SK-N-SH treated with all-trans-retinoic acid at 6 μM for 48 hours (cell line): ENCODE data around the gene KCNJ2.

Source experiments
- BACH2 ChIP-seq: fragments of 250-450 bp; sonication (Bioruptor Pico); IDR thresholded peaks from 2 replicates; pipeline ENCODE4 v1.9.0; 2021; ENCODE audit warnings: mild to moderate bottlenecking, borderline replicate concordance
- PPARA ChIP-seq: fragments of 250-450 bp; sonication (Bioruptor Pico); IDR thresholded peaks from 2 replicates; pipeline ENCODE4 v1.5.0; 2020; ENCODE audit warnings: mild to moderate bottlenecking, borderline replicate concordance
- SNAI2 ChIP-seq: fragments of 250-450 bp; sonication (Bioruptor Pico); IDR thresholded peaks from 2 replicates; pipeline ENCODE4 v1.5.0; 2020; ENCODE audit warnings: mild to moderate bottlenecking, moderate library complexity
- TOX ChIP-seq: fragments of 250-450 bp; sonication (Bioruptor Pico); IDR thresholded peaks from 2 replicates; pipeline ENCODE4 v1.8.0; 2021; ENCODE audit warnings: mild to moderate bottlenecking, moderate library complexity, borderline replicate concordance
- TSHZ2 ChIP-seq: fragments of 250-450 bp; sonication (Bioruptor Pico); IDR thresholded peaks from 2 replicates; pipeline ENCODE4 v1.5.0; 2020; ENCODE audit warnings: mild to moderate bottlenecking, moderate library complexity
- ZFP3 ChIP-seq: fragments of 250-450 bp; sonication (Bioruptor Pico); IDR thresholded peaks from 2 replicates; pipeline ENCODE4 v1.5.0; 2020; ENCODE audit warnings: mild to moderate bottlenecking, moderate library complexity
- ZNF70 ChIP-seq: fragments of 450-650 bp; formaldehyde crosslinking; IDR thresholded peaks from 2 replicates; pipeline ENCODE4 v1.5.0; 2020; ENCODE audit warnings: mild to moderate bottlenecking, moderate library complexity
- ZNF8 ChIP-seq: fragments of 450-650 bp; formaldehyde crosslinking; IDR thresholded peaks from 2 replicates; pipeline ENCODE4 v1.5.0; 2020; ENCODE audit warnings: mild to moderate bottlenecking, moderate library complexity
- TF ChIP-seq, protein P1 (sequence below): fragments of 250-450 bp; sonication (Bioruptor Pico); IDR thresholded peaks from 2 replicates; pipeline ENCODE4 v1.8.0; 2021; ENCODE audit warnings: low read depth, mild to moderate bottlenecking, moderate library complexity, borderline replicate concordance
- TF ChIP-seq, protein P2 (sequence below): fragments of 250-450 bp; sonication (Bioruptor Pico); IDR thresholded peaks from 2 replicates; pipeline ENCODE4 v1.5.1; 2020; ENCODE audit warnings: low read depth, mild to moderate bottlenecking, moderate library complexity

- TF ChIP-seq, protein P1, sequence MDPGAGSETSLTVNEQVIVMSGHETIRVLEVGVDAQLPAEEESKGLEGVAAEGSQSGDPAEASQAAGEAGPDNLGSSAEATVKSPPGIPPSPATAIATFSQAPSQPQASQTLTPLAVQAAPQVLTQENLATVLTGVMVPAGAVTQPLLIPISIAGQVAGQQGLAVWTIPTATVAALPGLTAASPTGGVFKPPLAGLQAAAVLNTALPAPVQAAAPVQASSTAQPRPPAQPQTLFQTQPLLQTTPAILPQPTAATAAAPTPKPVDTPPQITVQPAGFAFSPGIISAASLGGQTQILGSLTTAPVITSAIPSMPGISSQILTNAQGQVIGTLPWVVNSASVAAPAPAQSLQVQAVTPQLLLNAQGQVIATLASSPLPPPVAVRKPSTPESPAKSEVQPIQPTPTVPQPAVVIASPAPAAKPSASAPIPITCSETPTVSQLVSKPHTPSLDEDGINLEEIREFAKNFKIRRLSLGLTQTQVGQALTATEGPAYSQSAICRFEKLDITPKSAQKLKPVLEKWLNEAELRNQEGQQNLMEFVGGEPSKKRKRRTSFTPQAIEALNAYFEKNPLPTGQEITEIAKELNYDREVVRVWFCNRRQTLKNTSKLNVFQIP (CRISPR knock-in tag), result no peak
- TF ChIP-seq TOX (CRISPR knock-in tag) (no peak), SNAI2 (CRISPR knock-in tag) (no peak), PPARA (CRISPR knock-in tag) (no peak), BACH2 (no peak), TSHZ2 (CRISPR knock-in tag) (no peak), ZNF70 (CRISPR knock-in tag) (no peak), ZFP3 (CRISPR knock-in tag) (no peak), ZNF8 (CRISPR knock-in tag) (no peak)
- TF ChIP-seq, protein P2, sequence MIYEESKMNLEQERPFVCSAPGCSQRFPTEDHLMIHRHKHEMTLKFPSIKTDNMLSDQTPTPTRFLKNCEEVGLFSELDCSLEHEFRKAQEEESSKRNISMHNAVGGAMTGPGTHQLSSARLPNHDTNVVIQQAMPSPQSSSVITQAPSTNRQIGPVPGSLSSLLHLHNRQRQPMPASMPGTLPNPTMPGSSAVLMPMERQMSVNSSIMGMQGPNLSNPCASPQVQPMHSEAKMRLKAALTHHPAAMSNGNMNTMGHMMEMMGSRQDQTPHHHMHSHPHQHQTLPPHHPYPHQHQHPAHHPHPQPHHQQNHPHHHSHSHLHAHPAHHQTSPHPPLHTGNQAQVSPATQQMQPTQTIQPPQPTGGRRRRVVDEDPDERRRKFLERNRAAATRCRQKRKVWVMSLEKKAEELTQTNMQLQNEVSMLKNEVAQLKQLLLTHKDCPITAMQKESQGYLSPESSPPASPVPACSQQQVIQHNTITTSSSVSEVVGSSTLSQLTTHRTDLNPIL, result no peak
Observed at GRCh38 chr17:70144260-70144846, 25.0 kb upstream of the KCNJ2 start.
